ENCODE results near the gene BRINP3.

BRINP3 gene

DNA sequence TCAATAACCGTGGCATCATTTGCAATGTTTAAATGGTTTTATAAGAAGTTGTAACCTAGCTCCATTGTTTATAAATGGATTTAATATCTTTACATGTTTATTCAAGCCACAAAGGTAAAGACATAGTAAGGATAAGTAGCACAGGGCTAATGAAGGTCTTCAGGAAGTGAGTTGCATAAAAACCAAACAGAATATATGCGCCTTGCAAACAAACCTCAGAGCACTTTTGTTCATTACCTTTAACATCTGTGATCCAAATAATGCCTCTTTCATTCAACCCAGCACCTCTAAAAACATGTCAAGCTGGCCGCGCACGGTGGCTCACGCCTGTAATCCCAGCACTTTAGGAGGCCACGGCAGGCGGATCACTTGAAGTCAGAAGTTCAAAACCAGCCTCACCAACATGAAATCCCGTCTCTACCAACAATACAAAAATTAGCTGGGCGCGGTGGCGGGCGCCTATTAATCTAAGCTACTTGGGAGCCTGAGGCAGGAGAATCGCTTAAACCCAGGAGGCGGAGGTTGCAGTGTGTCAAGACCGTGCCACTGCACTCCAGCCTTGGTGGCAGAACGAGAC lies 25.3 kb downstream of the BRINP3 start:
- no peak for DNase-seq

DNA sequence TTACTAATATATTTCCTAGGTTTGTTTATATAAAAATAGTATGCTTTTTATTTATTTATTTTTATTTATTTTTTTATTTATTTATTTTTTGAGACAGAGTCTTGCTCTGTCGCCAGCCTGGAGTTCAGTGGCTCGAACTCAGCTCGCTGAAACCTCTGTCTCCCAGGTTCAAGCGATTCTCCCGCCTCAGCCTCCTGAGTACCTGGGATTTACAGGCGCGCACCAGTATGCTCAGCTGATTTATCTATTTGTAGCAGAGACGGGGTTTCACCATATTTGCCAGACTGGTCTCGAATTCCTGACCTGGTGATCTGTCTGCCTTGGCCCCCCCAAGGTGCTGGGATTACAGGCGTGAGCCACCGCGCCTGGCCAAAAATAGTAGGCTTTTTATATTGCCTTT lies 33.2 kb downstream of the BRINP3 start:
- DNase-seq = no peak

DNA sequence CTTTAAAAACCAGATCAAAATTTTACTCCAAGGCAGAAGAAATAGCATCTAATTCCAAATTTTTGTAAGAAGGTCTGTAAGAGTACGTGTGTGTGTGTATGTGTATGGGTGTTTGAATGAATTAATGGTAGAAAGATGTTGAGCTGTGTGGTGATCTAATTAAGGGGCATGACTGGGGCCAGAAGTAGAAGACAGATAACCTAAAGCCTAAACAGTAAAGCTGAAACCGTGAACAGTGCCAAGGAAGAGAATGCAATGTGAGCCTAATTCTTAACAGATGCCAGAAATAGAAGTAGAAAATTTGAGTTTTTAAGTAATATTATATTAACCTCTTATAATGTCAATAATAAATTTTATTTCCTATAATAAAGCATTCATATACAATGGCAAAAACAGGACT lies 38.2 kb downstream of the BRINP3 start:
- DNase-seq = no peak

DNA sequence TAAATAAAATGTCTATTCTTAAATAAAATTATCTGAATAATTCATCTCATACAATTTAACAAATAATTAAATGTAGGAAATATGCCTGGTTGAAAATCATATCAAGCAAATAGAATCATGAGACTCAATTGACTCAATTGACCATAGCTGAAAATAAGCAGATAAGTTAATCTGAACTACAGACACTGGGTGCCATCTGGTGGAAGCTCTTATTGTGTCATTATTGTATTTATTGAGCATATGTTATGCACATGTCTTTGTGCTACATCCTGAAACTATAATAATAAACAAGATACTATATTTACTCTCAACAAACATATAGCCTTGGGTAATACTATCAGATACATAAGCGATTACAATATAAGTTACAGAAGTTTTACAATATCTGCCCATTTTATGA lies 41.0 kb downstream of the BRINP3 start:
- DNase-seq = no peak

DNA sequence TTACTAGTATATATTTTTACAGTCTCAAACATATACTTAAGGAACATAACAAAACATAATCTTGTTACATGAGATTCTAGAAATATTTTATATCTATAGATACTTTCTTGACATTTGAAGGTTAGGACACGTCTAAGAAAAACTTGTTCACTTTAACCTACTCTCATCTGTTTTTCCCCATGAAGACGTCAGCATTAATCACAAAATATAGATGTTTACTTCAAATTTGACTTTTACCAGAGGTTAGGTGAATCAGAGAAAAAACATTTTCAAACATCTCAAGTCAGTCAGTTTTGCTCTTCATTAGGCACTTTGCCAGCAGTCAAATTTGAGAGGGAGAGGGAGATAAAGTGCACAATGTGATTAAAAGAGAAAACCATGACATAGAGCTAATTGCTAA lies 47.7 kb downstream of the BRINP3 start:
- no peak for DNase-seq

DNA sequence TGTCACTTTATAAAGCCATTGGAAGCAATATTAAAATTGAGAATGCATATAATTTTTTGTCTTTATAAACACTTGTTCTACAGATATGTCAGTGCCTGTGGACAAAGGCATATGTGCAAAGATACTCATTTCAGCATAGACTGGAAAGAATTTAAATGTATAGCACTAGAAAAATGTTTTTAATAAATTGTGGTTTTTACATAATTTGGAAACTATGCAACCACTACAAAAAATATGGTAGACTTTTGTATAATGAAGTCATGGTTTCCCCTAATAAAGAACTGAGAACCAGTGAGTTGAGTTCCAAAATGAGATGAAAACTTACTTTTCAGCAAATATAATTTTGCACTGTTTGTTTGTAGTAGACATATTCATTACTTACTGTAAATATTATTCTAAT lies 48.5 kb downstream of the BRINP3 start:
- no peak for DNase-seq

DNA sequence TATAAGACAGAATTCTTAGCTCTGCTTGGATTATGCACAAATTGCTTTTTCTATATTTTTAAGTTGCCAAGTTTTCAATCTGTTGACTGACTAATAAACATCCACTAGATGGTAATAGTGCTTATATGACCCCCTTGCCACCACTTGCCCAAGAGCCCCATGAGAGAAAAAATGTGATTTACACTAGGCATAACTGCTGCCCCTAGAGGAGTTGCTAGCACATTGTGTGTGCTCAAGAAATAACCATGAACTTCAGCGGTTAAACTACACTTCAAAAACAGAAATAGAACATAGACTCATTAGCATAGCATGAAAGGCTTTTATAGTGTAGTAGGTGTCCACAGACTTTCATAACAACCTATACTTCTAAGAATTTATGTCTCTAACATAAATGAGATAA lies 61.4 kb downstream of the BRINP3 start:
- DNase-seq = no peak

DNA sequence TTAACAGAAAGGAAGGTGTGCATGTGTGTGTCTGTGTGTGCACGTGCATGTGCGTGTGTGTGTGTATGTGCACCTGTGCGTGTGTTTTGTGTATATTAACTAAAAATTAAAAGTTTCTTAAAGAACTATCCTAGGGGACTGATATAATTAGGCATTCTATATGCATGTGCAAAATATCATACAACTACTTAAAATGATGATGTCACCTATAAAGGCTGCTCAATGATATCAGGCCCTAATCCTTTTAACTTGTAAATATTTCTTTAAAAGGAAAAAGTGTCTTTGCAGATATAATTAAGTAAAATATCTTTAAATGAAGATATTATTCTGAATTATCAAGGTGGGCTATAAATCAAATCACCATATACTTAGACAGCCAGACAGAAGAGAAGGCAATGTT lies 64.5 kb downstream of the BRINP3 start:
- no peak for DNase-seq

DNA sequence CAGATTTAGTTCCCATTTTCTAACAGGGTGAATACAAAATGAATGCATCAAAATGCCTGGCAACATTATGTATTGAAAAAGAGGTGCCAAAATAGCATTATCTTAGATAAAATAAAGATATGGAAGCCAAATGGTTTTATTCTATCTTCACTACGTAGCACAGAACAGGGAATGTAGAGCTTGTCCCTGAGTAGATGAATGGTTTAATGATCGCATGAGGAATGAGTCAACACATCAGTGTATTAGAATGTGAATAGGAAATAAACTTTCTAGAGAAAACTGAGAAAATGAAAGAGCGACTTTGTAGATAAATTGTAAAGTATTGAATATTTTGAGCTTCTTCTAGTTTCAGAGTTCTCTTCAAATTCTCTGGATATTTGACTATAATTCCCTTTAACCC lies 74.3 kb downstream of the BRINP3 start:
- no peak for DNase-seq

DNA sequence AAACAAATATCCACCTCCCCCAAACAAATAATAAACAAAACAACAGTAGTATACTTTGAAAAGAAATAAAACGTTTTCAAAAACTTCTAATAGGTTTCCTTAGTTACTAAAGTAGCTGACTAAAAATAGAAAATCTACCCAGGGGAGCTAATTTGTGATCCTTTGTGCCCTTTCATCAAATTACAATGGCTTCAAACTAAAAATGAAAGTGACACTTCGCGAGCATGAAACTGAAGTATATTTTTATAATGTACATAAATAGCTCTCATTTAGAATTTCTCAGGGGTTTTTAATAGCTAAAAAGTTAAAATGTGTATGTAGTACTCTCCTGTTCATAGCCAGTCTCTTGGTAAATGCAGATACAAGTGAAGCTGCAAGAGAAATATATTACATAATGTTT lies 78.4 kb downstream of the BRINP3 start:
- no peak for DNase-seq

DNA sequence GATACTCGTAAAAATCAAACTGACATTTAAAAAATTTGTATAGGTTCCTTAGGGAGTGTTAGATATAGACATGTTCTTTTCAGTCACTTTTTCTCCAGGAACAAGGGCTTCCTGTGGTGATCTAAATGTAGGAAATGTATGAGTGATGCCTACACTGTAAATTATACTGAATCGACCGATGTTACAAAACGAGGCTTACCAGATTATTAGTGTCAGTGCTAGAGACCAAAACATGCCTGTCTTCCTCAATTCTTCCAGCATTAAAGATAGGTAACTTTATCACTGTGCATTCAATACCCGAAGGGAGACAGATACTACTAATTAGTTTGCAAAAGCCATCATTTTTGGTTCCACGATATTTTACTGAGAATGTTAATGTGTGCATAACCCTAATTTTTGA lies 86.1 kb downstream of the BRINP3 start:
- DNase-seq = no peak

DNA sequence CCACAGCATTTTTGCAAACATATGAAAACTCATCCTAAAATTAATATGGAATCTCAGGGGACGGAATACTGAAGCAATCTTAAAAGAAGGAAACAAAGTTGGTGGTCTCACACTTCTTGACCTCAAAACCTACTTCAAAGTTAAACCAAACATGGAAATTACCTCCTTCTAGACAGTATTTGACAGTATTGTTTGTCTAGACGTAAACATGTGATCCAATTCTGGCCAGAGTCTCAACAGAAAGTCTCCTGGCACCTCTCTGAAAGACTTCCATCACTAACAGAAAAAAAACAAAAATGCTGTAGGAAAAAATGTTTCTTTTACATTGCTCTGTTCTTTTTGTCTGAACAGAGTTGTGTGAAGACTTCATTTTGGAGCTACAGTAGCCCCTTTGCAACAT lies 99.7 kb downstream of the BRINP3 start:
- DNase-seq = no peak

DNA sequence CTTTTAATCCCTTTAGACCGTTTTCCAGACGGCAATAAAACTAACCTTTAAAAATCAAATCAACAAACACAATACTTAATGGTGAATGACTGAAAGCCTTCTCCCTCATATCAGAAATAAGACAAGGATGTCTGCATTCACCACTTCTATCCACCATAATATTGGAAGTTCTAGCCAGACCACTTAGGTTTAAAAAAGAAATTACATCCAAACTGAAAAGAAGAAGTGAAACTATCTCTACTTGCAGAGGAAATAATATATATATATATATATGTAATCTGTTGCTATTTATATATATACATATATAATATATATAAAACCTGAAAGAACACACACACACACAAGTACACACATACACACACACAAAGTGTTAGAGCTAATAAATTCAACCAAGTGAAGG lies 100.4 kb downstream of the BRINP3 start:
- DNase-seq = peak in 1 of 2 donors; percentile 2

DNA sequence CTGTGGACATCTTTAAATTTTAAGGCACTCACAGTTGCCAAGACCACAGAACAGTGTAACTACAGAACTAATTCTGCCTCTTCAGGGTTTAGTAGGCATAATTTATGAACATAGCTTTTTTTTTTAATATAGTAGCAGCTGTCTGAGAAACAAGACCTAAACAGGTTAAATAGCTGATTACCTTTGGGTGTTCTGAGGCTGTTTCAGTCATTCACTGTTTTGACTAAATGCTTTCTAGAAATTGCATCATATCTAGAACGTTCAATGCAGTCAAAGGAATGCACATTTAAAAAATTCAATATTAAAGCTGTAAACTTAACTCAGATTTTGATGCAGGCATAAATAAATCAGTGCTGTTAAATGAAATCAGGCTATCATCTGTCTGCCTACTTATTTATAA lies 101.6 kb downstream of the BRINP3 start:
- no peak for DNase-seq

DNA sequence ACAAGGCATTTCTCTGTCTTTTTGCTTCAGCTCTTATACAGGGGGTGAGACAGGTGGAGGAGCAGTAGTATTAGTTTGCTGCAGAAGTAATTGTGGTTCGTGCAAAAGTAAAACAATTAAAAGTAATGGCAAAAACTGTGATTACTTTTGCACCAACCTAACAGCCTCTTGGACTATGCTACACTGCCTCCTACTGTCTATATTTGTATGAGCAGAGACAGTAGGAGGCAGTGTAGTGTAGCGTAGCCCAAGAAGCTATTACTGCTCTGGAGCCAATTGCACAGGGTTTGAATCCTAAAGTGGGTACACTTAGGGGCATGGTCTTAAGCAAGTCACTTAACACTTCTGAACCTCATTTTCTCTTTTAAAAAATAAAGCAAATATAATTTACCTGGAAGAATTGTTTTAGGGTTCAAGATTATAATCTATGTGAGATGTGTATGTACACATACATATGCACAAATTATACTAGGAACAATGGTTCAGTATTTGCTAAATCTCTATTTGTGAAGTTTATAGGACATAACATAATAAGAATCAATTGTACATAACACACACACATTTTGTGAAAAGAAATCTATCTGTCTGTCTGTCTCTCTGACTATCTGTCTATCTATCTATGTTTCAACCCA lies 103.8 kb downstream of the BRINP3 start:
- peak in 1 of 2 donors; percentile 0 for DNase-seq

DNA sequence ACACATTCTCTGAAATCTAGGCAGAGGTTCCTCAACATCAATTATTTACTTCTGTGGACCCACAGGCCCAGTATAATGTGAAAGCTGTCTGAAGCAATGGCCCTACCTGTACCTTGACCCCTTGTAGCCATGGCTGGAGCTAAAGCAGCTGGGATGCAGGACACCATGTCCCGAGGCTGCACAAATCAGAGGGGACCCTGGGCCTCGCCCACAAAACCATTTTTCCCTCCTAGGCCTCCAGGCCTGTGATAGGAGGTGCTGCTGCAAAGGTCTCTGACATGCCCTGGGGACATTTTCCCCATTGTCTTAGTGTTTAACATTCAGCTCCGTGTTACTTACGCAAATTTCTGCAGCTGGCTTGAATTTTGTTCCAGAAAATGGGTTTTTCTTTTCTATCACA lies 110.5 kb downstream of the BRINP3 start:
- no peak for DNase-seq

DNA sequence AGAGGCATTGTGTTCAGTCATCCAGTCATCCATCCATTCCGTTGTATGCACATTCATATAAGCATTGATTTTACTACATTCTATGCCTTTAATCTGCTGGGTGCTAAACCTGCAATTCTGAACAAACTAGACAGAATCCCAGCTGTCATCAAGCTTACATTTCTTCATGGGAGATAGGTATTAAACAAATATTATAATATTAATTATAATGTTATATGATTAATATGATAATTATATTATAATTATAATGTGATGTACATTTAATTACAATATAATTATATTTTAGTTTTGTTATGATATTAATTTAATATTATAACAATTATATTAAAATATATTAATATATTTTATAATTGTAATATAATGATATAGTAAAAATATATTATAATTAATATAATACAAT lies 112.4 kb downstream of the BRINP3 start:
- DNase-seq = no peak

DNA sequence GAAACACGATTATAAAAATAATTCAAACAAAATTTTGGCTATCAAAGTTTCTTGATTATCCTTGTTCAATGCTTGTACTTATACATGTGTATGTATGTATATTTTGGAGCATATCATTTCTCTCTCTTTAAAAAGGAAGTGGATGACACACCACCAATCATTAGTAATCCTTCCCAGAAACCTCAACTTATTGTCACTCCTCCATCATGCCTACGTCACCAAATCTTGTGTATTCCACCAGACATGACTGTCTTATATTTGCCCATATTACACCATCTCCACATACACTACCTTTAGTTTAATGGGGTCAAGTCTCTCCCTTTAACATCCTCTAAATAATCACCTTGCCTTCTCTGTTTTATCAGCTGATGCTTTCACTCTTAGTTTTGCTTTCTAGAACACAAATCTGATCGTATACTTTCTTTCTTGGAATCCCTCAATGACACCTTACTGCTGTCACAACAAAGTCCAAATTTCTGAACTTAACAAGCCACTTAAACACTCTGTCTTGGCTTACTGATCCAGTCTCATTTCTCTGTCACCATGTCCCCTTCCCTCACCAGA lies 124.0 kb downstream of the BRINP3 start:
- DNase-seq = no peak

DNA sequence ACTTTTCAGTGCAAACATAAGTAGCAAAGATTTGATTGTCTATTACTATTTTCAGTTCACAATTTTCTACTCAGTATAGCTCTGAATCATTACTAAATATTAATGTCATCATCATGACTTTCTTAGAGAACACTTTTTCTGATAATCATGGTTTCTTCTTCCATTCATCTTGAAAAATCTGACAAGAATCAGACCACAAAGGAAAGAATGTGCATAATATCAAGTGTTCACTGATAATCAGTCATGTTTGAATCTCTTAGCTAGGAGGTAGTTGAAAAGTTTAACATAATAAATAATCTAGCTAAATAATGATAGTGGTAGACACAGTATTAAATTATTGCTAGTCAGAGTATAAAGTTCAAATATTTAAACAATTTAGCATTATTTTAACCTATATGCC lies 133.2 kb downstream of the BRINP3 start:
- no peak for DNase-seq

DNA sequence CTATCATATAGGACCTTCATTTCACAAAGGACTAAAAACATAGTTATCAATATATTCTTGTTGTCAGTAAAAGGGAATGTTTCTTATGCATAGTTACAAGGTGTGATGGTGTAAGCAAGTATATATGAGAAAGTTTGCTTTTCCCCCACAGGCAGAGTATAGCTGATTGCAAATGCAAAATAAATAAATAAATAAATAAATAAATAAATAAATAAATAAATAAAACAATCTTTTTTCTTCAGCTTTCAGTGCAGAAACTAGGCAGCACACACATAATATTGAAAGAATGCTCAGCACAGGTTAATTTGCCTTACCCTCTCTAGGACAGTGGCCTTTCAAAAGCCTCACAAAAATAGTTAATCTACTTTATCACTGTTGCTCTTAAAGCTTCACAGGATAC lies 138.8 kb downstream of the BRINP3 start:
- DNase-seq = no peak

DNA sequence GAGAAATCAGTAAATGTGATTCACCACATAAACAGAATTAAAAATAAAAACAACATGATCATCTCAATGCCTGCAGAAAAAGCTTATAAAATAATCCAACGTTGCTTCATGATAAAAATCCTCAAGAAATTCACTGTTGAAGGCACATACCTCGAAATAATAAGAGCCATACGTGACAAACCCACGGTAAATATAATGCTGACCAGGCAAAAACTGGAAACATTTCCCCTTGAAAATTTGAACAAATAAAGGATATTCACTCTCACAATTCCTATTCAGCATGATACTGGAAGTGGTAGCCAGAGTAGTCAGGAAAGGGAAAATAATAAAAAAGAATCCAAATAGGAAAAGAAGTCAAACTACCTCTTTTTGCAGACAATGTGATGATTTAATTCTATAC lies 148.8 kb downstream of the BRINP3 start:
- DNase-seq = no peak

DNA sequence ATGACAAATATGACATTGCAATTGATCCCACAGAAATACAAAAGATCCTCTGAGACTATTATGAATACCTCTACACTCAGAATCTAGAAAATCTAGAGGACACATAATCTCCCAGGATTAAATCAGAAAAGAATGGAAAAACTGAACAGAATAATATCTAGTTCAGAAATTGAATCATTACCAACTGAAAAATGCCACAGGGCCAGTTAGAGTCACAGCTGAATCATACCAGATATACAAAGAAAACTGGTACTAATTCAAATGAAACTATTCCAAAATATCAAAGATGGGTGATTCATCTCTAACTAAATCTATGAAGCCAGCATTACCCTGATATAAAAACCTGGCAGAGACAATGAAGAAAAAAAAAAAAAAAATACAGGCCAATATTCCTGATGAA lies 149.3 kb downstream of the BRINP3 start:
- no peak for DNase-seq

DNA sequence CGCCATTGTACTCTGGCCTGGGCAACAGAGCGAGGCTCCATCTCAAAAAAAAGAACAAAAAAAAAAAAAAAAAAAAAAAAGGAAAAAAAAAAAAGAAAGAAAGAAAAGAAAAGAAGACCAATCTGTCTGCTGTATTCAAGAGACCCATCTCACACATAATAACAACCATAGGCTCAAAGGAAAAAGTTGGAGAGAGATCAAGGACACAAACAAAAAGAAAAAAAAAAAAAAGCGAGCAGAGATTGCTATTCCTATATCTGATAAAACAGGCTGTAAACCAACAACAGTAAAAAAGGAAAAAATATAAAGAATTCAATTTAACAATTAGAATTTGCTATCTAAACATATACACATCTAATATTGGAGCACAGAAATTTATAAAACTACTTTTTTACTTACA lies 150.4 kb downstream of the BRINP3 start:
- DNase-seq = no peak

DNA sequence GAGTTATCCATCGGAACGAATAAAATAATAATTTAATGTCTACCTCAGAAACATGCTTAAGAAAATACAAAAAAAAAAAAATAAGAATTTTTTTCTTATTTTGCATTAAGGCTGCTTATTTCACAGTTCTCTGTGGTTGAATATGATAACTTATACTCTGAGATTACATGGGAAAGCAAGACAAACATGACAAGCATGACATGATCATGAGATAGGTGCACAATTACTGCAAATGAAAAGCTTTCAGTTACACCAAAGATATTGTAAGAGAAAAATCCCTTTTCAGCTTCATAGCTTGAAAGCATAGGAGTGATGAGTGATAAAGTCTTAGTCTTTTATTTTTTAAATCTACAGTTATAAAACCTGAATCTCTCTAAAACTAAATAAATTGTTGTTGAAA lies 154.1 kb downstream of the BRINP3 start:
- no peak for DNase-seq

DNA sequence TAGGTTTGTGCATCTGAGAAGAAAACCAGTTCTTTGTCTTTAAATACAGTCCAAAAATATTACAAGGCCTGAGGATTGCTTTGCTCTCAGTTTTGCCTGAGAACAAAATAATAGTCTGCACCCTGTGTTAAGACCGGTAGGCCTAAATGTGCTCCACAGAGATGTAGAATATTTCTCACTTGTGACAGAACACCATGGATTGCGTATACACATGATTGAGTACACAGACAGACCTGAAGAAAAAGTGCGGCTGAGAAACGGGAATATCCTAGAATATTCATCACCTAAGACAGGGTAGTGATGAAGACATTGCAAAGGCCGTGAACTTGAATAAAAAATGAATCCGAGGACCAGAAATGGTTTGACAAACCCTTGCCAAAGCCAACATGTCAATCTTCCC lies 155.4 kb downstream of the BRINP3 start:
- no peak for DNase-seq
